Ramos (cell line): ENCODE results near the gene DACT3.

ENCODE experiments used
- in situ Hi-C: fragments of 300-500 bp; cut with MboI; formaldehyde crosslinking; loops from one replicate; pipeline ENCODE4 v1.14.3; 2022; ENCODE audit warnings: low sequenced_read_pairs; ENCODE audit not compliant: unreplicated experiment

DACT3 gene

GRCh38 chr19:46603195-46603637 lies 57.8 kb downstream of the DACT3 start:
- in situ Hi-C loops: no loop called here

- in situ Hi-C loops: no loop called here
These were observed 58.4 kb downstream of the DACT3 start for GRCh38 chr19:46602392-46603194.

DNA sequence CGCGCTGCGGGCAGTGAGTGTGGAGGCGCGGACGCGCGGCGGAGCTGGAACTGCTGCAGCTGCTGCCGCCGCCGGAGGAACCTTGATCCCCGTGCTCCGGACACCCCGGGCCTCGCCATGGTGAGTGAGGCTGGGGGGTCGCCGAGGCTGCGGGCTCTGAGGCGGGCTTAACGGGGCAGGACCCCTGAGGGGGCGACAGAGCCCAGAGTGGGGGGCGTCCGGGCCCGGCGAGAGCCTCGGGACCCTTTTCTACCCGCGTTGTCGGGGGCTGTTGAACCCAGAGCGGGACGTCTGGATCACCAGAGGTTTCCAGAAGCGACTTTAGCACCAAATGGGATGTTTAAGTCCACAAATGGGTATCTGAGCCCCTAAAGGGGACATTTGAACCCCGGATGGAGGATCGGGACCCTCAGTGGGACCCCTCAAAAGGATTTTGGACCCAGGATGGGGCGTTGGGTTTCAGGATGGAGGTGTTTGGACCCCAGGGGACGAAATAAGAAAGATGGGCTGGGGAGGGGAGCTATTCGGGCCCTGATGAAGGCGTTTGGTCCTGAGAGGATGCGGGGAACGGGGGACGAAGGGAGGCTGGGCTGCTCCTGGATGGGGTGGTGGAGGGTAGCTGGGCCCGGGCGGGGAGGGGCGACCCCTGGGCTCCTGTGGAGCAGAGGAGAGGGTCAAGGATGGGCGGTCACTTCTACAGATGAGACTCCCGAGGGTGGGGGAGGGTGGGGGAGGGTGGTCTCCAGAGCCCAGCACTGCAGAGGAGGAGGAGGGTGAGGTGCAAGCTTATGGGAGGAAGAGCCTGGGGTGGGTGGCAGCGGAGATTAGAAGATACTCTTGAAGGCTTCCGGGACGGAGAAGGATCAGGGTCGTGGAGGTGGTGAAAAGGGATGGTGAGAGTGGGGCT lies 59.4 kb downstream of the DACT3 start, which contains the start of gene CALM3:
TSS of gene CALM3 (plus strand) at position 13 of the 907 bp plus-strand sequence. CDS start at position 118, 105 bp downstream.
- in situ Hi-C loops: no loop called here

DNA sequence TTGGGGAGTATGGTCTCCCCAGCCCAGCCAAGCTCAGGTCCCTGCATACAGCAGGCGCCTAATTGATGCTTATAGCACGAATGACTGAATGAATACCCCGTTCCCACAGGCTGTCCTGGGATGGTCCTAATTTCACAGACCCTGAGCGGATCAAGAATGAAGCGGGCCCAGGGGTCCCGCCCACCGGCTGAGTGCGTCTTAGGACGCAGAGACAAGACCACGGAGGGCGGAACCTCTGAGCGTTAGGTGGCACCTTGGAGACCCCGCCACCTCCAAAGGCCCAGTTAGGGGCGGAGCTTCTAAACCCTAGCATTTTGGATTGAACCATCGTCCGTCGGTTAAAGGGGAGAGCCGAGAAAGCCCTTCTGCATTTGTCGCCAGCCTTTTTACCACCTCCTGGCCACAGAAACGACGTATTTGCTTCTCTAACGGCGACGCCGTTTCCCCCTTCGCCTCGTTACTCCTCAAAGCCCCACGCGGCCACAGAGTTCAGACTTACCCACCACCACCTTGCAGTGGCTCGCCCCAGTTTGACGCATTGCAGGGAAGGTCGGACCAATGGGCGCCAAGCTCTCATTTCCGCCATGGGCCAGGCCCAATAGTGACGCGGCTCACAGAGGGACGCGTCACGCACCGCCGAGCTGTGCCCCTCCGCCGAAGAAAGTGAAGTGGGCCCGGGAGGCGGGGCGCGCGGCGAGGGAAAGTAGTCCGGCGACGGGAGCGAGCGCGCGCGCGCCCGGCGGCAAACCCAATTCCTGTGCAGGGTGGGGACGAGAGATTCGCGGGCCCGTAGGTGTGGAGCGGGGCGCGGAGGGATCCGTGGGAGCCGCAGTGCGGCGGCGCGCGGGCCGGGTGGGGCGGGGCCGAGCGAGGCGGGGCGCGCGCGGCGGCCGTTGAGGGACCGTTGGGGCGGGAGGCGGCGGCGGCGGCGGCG lies 60.3 kb downstream of the DACT3 start:
- in situ Hi-C loops: no loop called here

DNA sequence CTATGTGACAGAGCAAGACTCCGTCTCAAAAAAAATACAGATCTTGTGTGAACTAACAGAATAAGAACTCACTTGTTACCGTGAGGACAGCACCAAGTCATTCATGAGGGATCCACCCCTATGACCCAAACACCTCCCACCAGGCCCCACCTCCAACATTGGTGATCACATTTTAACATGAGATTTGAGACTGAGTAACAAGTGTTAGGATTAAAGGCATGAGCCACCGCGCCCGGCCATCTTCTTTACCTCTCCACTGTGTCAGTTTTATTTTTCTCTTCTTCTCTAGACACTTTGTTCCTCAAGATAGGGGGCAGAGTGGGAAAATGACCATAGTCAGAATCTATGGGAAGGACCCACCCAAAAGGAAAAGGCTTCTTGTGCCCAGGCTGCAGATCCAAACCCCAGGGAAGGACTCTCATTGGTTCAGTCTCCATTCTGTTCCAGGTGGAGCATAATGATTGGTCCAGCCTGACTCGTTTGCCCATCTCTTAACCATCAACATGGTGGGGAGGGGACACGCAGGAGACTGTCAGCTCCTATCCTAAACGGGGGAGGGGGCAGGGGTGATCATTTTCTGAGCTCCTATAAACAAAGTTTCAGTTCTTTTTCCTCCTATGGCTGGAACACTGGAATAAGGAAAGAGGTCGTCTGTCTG lies 61.1 kb downstream of the DACT3 start:
- in situ Hi-C loops: no loop called here

- in situ Hi-C loops: no loop called here
These were observed 62.5 kb downstream of the DACT3 start for GRCh38 chr19:46598372-46598917.
